Measurements from ENCODE around the gene C2CD4B.

DNA sequence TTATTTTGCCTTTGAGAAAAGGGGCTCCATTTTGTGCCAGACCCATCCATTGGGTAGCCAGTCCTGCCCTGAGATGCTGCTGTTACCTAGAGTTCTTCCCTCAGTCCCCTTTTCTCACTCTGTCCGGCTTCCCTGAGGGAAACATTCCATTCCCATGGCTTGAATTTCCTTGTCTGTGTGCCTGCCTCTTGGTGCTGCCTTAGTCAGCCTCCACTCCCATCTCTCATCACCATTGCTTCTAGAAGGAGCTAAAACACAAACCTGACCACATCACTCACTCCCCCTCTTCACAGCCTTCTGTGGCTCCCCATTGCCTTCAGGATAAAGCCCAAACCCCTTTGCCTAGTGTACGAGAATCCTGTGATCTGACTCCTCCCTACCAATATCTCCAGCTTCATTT, 25.2 kb upstream of the C2CD4B start:
- TF ChIP-seq, protein P1, sequence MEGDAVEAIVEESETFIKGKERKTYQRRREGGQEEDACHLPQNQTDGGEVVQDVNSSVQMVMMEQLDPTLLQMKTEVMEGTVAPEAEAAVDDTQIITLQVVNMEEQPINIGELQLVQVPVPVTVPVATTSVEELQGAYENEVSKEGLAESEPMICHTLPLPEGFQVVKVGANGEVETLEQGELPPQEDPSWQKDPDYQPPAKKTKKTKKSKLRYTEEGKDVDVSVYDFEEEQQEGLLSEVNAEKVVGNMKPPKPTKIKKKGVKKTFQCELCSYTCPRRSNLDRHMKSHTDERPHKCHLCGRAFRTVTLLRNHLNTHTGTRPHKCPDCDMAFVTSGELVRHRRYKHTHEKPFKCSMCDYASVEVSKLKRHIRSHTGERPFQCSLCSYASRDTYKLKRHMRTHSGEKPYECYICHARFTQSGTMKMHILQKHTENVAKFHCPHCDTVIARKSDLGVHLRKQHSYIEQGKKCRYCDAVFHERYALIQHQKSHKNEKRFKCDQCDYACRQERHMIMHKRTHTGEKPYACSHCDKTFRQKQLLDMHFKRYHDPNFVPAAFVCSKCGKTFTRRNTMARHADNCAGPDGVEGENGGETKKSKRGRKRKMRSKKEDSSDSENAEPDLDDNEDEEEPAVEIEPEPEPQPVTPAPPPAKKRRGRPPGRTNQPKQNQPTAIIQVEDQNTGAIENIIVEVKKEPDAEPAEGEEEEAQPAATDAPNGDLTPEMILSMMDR (IDR thresholded peaks at IDR 0.05), result no peak
- TF ChIP-seq SIN3A (IDR thresholded peaks at IDR 0.05; ENCODE audit: borderline replicate concordance, insufficient read depth, low read depth, low read length), result no peak
- TF ChIP-seq POLR2AphosphoS5 (IDR thresholded peaks at IDR 0.05; ENCODE audit: low read depth, low read length), result no peak
